CD4-positive, alpha-beta T cell treated with Interleukin-6 at 100 ng/mL for 8 hours (primary cell): Measurements from ENCODE around the gene ELMO3.

Experiments used
- DNase-seq: peaks from one replicate; pipeline ENCODE4 v3.0.0-alpha.2; 2020; ENCODE audit warnings: mixed read lengths, low spot score

The ELMO3 gene

DNA sequence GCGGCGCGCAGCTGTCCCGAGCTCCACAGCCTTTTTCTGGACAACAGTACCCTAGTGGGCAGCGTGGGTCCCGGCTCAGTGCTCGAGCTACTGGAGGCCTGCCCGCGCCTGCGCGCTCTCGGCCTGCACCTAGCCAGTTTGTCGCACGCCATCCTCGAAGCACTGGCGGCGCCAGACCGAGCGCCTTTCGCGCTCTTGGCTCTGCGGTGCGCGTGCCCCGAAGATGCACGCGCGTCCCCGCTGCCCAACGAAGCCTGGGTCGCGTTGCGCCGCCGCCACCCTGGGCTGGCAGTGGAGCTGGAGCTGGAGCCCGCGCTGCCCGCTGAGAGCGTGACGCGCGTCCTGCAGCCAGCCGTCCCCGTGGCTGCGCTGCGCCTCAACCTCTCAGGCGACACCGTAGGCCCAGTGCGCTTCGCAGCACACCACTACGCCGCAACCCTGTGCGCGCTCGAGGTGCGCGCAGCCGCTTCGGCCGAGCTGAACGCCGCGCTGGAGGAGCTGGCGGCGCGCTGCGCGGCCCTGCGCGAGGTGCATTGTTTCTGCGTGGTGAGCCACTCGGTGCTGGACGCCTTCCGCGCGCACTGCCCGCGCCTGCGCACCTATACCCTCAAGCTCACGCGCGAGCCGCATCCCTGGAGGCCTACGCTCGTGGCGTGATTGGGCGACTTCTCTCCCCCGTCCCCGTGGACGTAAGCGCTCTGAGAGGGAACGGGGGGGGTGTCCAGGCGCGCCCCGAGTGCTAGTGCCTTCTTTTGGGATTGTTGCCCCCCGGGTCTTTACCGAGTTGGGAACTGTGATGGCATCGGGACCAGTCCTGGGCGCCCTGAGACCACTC, 35.5 kb upstream of the ELMO3 start:
- peak; percentile 25 for DNase-seq

DNA sequence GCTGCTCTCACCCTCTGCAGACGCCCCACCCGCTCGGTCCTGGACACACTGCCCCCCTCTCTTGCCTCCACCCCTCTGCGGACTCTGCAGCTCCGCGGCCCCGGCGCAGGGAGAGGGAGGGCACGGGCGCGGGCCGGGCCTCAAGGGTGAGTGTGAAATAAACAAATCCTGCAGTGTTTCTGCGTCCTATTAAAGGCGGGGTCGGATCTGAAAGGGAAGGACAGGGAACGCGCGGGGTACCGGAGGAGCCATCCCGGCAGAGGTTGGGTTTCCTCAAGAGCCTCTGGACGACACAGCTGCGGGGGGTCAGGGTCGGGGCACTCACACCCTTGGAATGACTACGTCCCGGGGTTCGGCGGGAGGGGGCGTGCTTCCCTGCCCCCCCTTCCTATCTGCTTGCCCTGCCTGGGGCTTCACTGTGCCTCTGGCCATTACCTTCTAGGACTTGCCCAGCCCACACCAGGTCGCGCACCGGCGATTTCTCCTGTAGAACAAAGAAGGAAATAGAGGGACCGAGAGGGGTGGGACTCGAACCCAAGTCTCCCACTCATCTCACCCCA, 34.9 kb upstream of the ELMO3 start:
- no peak for DNase-seq

DNA sequence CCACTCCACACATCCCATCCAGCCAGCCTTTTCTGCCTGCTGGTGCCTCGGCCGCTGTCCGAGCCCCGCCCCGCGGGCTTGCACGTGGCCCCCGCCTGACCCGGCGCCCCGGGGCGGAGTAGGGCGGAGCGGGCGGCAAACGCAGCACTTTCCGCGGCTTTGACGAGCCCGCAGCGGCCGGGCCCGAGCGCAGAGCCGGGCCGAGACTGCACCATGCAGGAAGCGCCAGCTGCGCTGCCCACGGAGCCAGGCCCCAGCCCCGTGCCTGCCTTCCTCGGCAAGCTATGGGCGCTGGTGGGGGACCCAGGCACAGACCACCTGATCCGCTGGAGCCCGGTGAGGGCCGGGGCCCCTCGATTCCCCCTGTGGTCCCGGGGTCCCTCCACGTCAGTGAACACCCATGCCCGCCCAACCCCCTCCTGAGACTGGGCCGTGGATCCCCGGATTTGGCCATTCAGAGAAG, 34.3 kb upstream of the ELMO3 start, which contains the start of gene HSF4:
Gene HSF4 (plus strand): TSS at position 147 of the 463 bp plus-strand sequence. CDS start 67 bp downstream, at position 214.
- no peak for DNase-seq

DNA sequence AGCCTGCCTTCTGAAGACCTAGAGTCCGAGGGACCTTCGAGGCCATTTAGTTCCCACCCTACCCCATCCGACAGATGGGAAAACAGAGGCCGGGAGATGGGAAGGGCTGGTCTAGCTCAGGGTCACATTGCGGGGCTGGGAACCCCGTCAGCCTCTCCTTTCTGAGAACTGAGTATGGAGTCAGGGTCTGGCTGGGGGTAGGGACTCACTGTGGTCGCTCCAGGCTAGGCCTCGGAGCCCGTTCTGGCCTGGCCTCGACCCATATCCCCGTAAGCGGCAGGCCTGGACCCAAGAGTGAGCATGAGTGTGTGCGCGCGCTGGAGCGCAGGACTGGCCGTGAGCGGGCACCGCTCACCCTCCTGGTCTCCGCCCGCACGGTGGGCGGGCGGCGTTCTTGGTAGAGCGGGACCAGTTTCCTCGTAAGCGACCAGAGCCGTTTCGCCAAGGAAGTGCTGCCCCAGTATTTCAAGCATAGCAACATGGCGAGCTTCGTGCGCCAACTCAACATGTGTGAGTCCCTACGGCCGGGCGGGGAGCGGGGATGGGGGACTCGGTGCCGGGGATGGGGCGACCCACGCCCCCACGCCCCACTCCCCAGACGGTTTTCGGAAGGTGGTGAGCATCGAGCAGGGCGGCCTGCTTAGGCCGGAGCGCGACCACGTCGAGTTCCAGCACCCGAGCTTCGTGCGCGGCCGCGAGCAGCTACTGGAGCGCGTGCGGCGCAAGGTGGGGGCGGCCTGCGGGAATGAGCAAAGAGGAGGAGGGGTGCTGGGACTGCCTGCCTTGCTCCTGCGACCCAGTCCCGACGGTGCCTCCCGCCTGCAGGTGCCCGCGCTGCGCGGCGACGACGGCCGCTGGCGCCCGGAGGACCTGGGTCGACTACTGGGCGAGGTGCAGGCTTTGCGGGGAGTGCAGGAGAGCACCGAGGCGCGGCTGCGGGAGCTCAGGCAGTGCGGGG, 33.5 kb upstream of the ELMO3 start:
- DNase-seq, result no peak

DNA sequence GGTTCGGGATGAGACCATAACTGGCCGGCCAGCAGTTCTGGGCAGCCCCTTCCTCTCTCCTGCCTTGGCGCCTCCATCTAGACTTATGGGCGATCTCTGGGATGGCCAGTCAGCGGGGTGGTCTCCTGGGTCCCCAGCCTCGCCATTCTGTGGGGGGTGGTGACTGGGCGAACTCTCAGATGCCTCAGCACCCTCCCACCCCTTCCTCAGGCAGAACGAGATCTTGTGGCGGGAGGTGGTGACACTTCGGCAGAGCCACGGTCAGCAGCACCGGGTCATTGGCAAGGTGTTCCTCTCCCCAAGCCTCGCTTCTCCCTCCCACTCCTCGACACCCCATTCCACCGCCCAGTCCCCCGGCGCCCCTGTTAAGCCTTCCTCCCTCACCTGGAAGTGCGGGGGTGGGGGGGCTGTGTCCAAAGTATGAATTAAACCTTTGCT, 32.8 kb upstream of the ELMO3 start:
- no peak for DNase-seq

DNA sequence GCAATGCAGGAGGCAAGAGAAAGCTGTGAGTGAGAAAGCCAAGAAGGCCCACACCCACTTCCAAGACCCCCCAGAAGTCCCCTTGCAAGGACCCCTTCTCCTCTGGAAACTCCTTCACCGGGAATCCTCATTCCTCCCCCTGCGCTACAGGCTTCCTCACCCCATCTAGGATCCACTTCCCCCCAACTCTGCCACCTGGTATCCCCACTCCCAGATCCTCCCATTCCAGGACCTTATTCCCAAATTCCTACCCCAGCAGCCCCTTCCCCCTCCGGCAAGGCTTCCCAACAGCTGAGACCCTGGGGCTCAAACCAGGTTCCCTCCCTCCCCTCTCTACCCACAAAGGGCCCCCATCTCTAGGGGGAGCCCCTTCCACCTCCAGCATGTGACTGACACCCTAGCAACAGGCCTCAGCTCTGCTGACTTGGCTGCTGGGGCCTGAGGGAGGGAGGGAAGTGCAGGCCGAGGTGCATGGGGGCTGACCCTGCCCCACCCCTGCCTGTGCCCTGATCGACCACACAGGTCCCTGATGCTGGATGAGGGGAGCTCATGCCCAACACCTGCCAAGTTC, 32.2 kb upstream of the ELMO3 start:
- no peak for DNase-seq

DNA sequence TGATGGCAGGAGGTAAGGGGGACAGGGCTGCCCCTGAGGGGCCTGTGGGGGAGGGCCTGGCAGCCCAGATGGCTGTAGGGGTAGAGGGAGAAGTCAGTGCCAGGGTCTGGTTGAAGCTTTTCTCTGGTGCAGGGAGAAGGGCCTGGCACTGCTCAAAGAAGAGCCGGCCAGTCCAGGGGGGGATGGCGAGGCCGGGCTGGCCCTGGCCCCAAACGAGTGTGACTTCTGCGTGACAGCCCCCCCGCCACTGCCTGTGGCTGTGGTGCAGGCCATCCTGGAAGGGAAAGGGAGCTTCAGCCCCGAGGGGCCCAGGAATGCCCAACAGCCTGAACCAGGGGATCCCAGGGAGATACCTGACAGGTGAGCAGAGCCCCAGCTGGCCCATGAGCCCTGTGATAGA, 31.3 kb upstream of the ELMO3 start:
- DNase-seq, result no peak

DNA sequence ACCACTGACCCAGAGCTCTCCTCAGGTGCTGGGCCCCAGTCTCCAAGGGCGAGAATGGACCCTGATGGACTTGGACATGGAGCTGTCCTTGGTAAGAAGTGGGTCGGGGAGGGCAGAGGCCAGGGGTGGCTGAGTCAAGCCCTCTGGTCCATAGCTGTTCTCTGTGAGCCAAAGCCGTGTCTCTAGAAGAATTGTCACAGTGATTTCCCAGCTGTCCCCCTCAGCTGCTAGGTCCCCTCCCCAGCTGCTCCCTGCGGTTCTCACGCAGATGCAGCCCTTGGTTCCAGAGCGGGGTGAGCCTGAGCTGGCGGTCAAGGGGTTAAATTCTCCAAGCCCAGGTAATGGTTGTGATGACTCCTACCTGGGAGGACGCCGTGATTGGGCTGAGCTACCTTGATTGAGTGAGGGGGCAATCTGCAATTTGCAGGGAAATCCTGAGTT, 29.9 kb upstream of the ELMO3 start:
- no peak for DNase-seq

DNA sequence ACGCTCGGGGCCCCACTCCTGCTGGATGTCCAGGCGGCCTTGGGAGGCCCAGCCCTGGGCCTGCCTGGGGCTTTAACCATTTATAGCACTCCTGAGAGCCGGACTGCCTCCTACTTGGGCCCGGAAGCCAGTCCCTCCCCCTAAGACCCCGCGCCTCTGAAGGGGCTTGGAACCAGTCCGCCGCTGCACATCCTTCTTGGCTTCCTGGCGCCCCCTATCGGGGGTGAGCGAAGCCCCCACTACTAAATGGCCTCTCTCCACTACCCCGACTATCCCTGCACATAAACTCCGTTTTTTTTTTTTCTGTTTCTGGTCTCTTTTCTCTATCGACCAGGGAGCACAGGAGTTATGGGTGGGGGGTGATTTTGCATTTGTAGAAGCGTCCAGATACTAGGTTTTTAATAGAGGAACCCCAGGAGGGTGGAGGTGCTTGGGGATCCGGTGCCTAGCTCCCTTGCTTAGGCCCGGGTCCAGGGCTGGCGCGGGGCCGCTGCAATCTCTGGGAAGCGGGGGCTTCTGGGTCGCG, 29.2 kb upstream of the ELMO3 start:
- no peak for DNase-seq

DNA sequence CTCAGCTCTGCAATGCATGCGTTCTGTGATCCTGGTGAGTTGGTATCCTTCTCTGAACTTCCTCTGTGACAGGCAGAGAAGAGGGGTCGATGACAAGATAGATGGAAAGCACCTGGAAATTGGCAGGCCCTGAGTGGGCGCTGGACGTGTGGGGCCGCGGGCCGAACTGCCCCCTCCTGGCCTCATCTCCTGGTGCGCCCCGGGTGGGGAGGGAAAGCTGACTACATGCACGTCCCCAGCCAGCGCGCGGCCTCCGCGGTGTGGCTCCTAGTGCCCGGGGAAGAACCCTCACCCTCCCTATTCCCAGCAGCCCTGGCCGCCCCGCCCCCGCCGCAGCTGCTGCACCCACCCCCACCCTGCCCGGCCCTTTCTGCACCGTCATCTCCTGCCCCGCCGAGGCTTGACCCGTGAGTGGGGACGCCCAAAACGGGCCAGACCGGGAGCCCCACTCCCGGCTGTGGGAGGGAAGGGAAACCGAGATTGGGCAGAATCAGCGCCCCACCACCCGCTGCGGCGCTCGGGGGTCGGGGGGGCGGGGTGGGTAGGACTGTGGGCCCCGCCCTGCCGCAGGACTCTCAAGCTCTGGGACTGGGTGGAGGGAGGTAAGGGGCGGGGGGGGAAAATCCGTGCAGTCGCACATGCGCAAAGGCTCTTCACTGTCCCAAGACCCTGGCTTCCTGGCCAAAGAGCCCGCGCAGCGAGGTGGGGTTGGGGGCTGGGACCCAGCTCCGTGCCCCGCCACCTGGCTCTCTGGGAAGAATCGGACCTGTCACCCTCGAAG, 28.6 kb upstream of the ELMO3 start, which contains the start of gene NOL3:
Gene NOL3 (plus strand): TSS at position 371 of the 781 bp plus-strand sequence.
- DNase-seq, result no peak

DNA sequence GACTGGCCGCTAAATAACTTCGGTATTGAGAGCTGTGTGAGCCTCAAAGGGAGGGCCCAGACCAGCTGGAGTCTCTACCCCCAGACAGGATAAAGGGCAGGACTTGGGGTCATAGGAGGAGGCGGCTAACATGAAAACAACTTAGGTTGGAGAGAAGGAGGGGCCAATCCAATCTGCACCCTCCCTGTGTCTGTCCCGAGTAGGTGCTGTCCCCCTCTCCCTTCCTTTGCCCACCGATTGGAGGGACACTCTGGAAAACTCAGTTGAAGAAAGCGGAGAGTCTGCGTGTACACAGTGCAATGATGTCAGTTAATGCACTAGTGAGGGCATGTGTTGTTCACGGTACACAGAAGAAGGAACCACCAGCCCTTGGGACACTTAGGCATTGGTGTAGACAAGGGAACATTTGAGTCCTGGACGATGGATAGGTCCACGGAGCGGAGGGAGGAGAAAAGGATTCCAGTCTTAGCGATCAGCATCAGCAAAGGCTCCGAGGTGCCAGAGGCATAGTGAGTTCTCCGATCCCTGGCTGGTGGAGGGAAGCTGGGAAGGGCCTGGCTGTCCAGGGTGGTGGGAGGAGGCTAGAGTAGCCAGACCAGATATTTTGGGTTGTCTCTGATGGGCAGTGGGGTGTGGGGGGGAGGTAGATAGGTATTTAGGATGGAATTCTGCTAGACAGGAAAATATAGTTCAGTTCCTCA, 27.8 kb upstream of the ELMO3 start:
- DNase-seq, result no peak

DNA sequence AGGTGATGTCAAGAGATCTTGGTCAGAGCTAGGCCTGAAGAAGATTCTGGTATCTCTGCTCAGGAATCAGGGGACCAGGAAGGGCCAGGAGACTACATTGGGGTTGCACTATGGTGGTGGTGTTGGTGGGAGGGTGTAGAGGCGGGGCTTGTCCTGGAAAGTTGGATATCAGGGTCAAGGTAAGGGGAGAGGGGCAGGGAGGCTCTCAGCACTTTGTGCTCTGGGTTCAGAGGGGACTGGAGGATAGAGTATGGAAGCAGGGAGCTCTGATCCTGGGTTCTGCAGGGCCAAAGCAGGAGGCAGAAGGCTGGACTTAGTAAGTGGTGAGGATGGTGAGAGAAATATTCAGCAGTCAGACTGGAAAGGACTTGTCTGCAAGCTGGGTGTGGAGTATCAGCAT, 25.6 kb upstream of the ELMO3 start:
- DNase-seq, result no peak

DNA sequence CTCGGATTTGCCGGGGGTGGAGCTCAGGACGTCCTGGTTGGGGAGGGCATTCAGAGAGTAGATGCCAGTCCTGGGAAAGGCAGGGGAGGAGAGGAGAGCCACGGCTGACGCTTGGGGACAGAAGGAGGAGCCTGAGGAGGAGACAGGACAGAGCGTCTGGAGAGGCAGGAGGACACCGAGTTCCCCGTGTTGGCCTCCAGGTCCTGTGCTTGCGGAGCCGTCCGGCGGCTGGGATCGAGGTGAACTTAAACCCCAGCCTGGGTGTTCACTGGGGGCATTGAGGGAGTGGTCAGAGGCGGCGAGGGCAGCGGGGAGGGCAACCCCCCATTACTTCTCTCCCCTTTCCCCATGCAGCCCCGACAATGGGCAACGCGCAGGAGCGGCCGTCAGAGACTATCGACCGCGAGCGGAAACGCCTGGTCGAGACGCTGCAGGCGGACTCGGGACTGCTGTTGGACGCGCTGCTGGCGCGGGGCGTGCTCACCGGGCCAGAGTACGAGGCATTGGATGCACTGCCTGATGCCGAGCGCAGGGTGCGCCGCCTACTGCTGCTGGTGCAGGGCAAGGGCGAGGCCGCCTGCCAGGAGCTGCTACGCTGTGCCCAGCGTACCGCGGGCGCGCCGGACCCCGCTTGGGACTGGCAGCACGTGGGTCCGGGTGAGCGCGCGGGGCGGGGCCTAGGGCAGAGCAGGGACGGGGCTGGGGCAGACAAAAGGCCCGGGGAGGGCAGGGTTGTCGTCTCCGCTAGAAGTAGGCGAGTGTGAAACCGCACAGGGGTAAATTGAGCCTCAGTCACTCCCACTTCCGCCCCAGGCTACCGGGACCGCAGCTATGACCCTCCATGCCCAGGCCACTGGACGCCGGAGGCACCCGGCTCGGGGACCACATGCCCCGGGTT, 24.9 kb upstream of the ELMO3 start:
- peak; percentile 59 for DNase-seq

DNA sequence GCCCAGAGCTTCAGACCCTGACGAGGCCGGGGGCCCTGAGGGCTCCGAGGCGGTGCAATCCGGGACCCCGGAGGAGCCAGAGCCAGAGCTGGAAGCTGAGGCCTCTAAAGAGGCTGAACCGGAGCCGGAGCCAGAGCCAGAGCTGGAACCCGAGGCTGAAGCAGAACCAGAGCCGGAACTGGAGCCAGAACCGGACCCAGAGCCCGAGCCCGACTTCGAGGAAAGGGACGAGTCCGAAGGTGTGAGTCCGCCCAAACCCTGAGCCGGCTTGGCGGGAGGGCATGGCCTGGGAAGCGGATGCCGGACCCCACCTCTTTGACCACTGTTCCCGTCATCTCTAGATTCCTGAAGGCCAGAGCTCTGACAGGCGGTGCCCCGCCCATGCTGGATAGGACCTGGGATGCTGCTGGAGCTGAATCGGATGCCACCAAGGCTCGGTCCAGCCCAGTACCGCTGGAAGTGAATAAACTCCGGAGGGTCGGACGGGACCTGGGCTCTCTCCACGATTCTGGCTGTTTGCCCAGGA, 24.2 kb upstream of the ELMO3 start:
- no peak for DNase-seq

DNA sequence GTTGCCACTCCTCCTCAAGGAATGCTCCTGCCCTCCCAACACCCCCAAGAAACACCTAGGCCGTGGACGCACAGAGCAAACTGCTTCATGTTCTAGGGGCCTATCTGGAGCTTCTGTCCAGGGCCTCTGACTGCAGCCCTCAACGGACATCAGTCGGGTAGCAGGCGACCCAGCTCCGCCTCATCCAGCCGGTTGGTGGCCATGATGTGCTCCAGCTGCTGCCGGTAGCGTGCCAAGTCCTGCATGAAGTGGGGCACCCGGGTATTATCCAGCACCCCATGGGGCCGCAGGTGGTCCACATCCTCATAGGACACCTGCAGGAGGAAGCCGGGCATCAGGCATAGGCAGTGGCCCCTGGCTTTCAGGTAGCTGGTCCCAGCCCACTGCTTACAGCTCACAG, 22.3 kb upstream of the ELMO3 start:
- DNase-seq, result no peak

DNA sequence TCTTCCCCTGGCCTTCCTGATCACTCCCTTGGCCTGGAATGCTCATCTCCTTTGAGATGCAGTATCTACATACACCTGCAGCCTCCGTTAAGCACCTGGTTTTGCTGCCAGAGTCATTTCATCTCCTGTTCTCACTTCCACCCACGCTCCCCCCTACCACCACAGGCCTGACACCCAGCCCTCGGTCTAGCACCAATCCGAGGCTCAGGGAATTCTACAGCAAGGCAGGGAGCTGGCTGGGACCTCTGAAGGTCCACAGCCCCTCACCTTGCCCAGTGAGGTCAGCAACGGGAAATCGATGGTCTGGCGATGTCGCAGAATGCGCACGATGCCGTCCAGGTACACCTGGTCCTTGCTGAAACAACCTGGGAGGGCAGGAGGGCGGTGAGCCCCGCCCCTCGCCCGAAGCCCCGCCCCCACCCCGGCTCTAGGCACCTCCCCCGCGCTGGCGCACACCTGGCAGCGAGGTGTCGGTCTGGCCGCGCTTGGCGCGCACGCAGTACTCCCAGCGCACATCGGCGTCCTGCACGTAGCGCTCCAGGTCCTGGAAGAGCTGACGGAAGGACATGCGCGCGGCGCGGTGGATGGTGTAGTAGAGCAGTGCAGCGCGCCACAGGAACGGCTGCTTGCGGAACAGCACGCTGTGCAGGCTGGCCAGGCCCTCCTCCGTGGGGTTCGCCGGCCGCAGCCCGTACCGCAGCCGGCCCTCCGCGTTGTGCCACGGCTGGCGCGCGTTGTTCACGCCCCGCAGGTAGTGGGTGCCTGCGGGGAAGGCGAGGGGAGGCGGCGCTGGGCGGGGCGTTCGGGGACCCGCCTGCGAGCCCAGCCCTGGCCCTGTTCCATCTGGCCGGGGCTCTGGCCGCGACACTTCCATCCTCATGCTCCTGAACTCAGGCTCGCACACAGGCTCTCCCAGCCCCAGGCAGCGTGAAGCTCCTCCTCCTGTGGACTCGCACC, 20.9 kb upstream of the ELMO3 start:
- peak; percentile 64 for DNase-seq

DNA sequence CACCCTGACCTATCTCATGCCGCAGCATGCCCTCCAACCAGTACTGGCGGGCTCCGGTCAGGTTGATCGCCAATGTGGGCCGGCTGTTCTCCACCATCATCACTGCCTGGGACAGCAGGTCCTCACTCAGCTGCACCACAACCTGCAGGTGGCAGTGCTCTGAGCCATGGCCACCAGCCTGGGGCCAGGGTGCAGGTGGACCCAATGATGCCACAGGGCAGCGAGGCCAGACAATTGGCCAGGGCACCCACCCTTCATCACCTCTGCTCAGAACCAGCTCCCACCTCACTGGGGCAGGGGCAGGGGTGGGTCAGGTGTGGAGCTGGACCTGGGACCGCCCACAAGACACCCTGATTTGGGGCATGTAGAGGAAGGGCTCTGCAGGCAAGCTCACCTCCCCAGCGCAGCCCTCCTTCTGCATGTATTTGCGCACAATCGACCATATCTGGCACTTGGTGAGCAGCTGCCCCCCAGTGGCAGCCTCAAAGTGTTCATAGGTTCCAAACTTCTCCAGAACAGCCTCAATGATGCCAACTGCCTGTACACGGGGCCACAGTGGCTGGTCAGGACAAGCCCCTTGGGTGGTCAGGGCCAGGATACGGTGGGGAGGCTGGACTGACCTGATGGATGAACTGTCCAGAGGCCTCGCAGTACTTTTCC, 19.4 kb upstream of the ELMO3 start:
- DNase-seq, result no peak
